ENCODE measurements around the gene EML4.

EML4 gene

DNA sequence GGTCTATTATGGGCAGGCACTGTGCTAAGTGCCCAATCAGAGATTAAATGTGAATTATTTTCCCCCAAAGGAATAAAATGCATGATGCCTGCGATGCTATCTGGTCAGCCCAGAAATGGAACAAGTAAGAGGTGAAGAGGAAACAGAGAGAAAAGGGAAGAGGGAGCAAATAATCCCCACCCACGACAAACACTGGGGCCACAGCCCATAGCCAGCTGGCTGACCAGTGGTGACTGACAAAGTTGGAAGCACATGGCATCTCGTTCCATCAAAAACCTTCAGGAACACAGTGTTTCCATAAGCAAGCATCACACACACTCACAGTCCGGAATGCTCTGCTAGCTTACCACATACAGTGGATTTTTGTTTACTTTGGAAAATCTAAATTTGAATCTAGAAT, 213.0 kb downstream of the EML4 start:
- no peaks in the 10 kb centered on the region for H4K20me1 ChIP-seq
- no peaks in the 10 kb centered on the region for H3K36me3 ChIP-seq
- H3K4me1 ChIP-seq = no peaks in the 10 kb centered on the region; a peak in 1 of 20 replicates
- no peak overlapping the region for H3K4me2 ChIP-seq
- no peaks in the 10 kb centered on the region for H3K9me3 ChIP-seq (replicated peaks in 1 of 11)
- no peak overlapping the region for H3K9ac ChIP-seq
- H3K27me3 ChIP-seq = no peaks in the 10 kb centered on the region
- H3K4me3 ChIP-seq = no peak overlapping the region
- no peak for TF ChIP-seq Cebpa-rat (IDR thresholded peaks at IDR 0.05)
- no peak overlapping the region for H3K27ac ChIP-seq
